HG02943 (cell line): Measurements from ENCODE around the gene DYNC1I1.

Source experiments
- ATAC-seq: cut with Tn5 transposase; IDR thresholded peaks from one replicate; pipeline ENCODE4 v1.9.1; 2021; ENCODE audit warnings: mild to moderate bottlenecking, low read depth, moderate library complexity; ENCODE audit not compliant: unreplicated experiment

Gene DYNC1I1

GRCh38 chr7:95843286-95843685, 70.9 kb downstream of the DYNC1I1 start:
- no peak for ATAC-seq

- no peak for ATAC-seq
These were observed 72.7 kb downstream of the DYNC1I1 start for GRCh38 chr7:95845007-95845406.

- ATAC-seq = no peak
These were observed 74.7 kb downstream of the DYNC1I1 start for GRCh38 chr7:95847061-95847460.

- no peak for ATAC-seq
These were observed 87.1 kb downstream of the DYNC1I1 start for GRCh38 chr7:95859429-95859828.

GRCh38 chr7:95861041-95861440, 88.7 kb downstream of the DYNC1I1 start:
- ATAC-seq = no peak

DNA sequence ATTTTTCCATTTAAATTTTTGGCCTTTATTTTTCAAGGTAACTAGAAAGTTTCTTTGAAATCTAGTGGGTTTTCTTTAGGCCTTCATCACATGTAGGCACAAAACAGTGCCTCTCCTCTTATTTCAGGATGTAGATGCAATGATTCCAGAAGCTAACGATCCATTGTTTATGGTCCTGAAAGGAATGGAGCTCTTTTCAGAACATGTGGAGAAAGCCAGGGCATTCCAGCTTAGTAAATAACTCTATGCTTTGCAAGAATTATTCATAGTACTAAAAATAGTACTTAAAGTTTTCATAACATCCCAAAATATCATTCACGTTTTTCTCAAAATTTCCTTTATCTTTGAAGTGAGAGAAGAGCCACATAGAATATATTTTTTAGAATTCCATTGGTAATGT, 91.3 kb downstream of the DYNC1I1 start:
- no peak for ATAC-seq

- ATAC-seq = no peak
These were observed 93.5 kb downstream of the DYNC1I1 start for GRCh38 chr7:95865716-95866371.

- peak; percentile 94 for ATAC-seq
These were observed 95.0 kb downstream of the DYNC1I1 start for GRCh38 chr7:95867309-95867708.

- ATAC-seq = no peak
These were observed 98.9 kb downstream of the DYNC1I1 start for GRCh38 chr7:95871075-95871848.

- no peak for ATAC-seq
These were observed 99.5 kb downstream of the DYNC1I1 start for GRCh38 chr7:95871896-95872295.

- ATAC-seq = no peak
These were observed 101.8 kb downstream of the DYNC1I1 start for GRCh38 chr7:95874129-95874528.

- no peak for ATAC-seq
These were observed 102.3 kb downstream of the DYNC1I1 start for GRCh38 chr7:95874541-95875265.

GRCh38 chr7:95875519-95875918, 103.2 kb downstream of the DYNC1I1 start:
- ATAC-seq = no peak

GRCh38 chr7:95878677-95879076, 106.3 kb downstream of the DYNC1I1 start:
- no peak for ATAC-seq

DNA sequence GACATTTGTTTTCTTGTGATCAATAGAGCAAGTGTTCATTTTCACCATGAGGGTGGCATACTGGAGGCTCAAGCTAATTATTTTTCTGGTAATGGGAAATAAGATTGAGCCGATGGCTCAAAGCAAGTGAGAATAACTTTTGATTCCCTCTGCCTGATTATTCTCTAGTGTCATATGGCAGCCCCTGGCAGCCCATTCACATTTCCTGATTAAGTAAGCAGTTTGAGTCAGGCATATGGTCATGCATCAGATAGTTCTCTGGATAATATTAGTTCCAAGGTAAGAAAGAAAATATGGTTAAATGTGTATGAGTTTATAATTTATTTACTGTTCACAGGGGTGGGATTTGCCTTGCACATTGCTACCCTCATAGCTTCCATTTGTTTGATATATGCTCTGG, 109.2 kb downstream of the DYNC1I1 start:
- no peak for ATAC-seq

DNA sequence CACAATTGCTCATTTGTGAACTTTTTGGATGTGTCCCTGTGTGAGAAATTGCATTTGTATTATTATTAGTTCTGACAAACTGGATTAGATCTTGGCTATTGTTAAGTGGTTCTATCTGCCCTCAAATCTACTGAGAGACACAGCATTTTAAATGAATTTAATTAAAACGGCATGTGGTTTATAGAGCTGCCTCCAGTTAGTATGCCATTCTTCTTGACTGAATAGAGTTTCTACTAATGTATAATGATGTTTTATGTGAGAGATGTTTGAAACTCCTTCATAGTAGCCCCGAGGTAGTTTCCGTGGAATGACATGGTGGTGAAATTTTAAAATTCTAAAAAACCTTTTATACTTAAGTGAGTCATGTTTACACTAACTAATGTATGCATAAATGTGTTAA, 110.9 kb downstream of the DYNC1I1 start:
- ATAC-seq = no peak

DNA sequence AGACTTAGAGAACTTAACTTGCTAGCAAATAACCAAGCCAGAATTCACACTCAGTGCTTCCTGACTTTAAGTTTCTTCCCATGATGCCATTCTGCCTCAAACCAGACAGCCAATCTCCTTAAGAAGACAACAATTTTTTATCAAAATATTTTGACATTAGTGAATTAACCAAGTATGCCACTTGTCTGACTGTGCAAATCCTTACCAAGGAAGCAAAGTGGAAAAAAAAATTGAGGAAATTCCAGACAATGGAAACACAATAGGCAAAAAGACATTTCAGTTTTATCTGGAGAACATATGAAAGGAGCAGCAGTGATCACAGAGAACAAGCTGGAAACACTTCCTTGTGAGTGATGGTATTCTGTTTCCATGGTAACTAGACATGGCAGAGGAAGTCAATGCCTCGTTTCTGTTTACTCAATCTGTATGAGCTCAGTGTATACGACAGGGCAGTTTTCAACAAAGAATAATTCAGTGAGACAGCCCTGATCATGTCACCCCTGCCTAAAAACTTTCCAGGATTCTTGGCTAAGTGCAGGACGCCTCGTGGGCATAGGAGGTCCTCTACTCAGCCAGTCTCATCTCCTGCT, 114.2 kb downstream of the DYNC1I1 start:
- ATAC-seq = no peak

- ATAC-seq = no peak
These were observed 121.1 kb downstream of the DYNC1I1 start for GRCh38 chr7:95893484-95893883.

DNA sequence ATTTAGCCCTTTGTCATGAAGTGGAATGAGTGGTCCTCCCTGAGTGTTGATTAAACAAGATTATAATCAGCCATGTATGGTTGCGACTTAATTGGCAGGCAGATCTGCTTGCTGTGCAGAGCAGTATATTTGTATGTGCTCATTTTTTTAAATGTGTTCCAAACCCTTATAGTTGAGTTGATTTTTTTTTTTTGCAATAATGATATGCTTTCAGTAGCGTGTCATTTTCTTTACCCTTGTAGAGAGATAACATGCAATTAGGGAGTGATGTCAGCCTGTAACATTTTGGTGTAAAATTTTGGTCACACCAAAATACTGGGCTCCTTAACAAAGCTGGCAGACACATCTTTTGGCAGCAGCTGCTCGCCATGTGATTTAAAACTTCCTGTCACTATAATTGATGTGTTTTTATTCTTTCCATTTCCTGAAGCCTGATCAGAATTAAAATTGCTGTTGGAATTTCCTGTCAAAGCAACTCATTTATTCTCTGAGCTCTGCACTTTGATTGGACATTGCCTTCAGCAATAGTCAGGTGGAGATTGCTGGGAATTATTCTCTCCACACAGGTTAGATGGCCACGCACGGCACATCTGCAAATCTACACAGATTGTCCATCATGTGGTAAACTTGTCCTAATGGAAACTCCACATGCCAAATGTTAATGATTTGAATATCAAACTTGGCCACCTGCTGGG, 125.3 kb downstream of the DYNC1I1 start:
- ATAC-seq = no peak

DNA sequence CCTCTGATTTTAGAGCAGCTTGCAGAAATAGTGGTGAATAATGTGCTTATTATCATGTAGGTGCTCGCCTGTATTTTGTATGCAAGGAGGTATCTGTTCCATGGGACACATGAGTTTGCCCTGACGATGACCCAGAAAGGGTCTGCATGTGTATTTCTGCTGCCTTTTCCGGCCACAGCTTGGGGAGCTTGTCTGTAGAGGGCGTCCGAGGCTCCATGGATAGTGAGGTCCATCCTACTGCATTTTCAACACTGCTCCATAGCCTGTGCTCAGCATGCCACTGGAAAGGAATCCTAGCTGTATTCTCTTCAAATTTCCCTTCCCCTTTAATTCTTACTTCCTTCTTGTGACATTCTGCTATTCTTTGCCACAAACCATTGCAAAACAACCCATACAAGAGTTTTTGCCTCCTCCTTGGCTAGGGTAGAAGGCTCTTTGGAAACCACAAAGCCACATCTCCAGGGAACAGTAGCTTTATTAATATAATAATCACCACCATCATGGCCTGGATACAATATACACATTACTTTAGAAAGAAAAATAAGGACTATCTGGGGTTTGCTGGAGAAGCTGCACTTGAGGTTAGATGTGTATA, 127.7 kb downstream of the DYNC1I1 start:
- ATAC-seq = no peak
